NOMO-1 treated with dmso at 0.1 percent for 144 hours (cell line): ENCODE data around the gene TTF2.

Experiments
- DNase-seq: peaks from one replicate; lab custom pipeline; 2025; ENCODE audit not compliant: unreplicated experiment; lab: John Stamatoyannopoulos, UW

The TTF2 gene

GRCh38 chr1:117045644-117046043, 14.5 kb upstream of the TTF2 start:
- no peak for DNase-seq

GRCh38 chr1:117046781-117047180, 13.3 kb upstream of the TTF2 start:
- DNase-seq: no peak

GRCh38 chr1:117047271-117047670, 12.9 kb upstream of the TTF2 start:
- DNase-seq: no peak

- DNase-seq: no peak
These were observed 10.3 kb upstream of the TTF2 start for GRCh38 chr1:117049857-117050256.

GRCh38 chr1:117051224-117052064, 8.7 kb upstream of the TTF2 start:
- DNase-seq: peak; percentile 38

GRCh38 chr1:117054068-117054467, 6.1 kb upstream of the TTF2 start:
- no peak for DNase-seq

- DNase-seq: no peak
These were observed 1.3 kb upstream of the TTF2 start for GRCh38 chr1:117058810-117059209.

- peak; percentile 67 for DNase-seq
These were observed 820 bp upstream of the TTF2 start for GRCh38 chr1:117059334-117059677.

GRCh38 chr1:117060441-117061317, 553 bp downstream of the TTF2 start:
- DNase-seq: no peak

GRCh38 chr1:117061986-117062415, 1.9 kb downstream of the TTF2 start:
- no peak for DNase-seq

GRCh38 chr1:117066367-117066766, 6.2 kb downstream of the TTF2 start:
- no peak for DNase-seq

- no peak for DNase-seq
These were observed 7.6 kb downstream of the TTF2 start for GRCh38 chr1:117067533-117068370.

GRCh38 chr1:117068580-117068979, 8.5 kb downstream of the TTF2 start:
- DNase-seq: no peak

GRCh38 chr1:117069220-117069844, 9.2 kb downstream of the TTF2 start:
- DNase-seq: no peak

GRCh38 chr1:117070124-117070523, 10.0 kb downstream of the TTF2 start:
- no peak for DNase-seq

GRCh38 chr1:117076648-117077047, 16.5 kb downstream of the TTF2 start:
- DNase-seq: no peak

- DNase-seq: no peak
These were observed 17.1 kb downstream of the TTF2 start for GRCh38 chr1:117077267-117077666.

GRCh38 chr1:117079737-117080136, 19.6 kb downstream of the TTF2 start:
- DNase-seq: no peak

- DNase-seq: no peak
These were observed 24.1 kb downstream of the TTF2 start for GRCh38 chr1:117084231-117084630.

- DNase-seq: no peak
These were observed 27.6 kb downstream of the TTF2 start for GRCh38 chr1:117087686-117088085.

GRCh38 chr1:117089996-117090395, 29.9 kb downstream of the TTF2 start:
- no peak for DNase-seq
